ENCODE measurements around the gene CCDC197.

The CCDC197 gene

GRCh38 chr14:94027566-94028449 is 30.7 kb downstream of the CCDC197 start:
- DNase-seq = no peak

GRCh38 chr14:94028450-94028826 is 31.3 kb downstream of the CCDC197 start:
- peak; percentile 44 for DNase-seq

GRCh38 chr14:94029265-94029664 is 32.2 kb downstream of the CCDC197 start:
- DNase-seq = no peak

- no peak for DNase-seq
Observed at GRCh38 chr14:94029671-94030203, 32.6 kb downstream of the CCDC197 start.

- no peak for DNase-seq
Observed at GRCh38 chr14:94030571-94030970, 33.5 kb downstream of the CCDC197 start.

GRCh38 chr14:94031161-94031882 is 34.2 kb downstream of the CCDC197 start:
- no peak for DNase-seq

GRCh38 chr14:94031883-94032279 is 34.8 kb downstream of the CCDC197 start:
- DNase-seq = no peak

GRCh38 chr14:94034886-94035285 is 37.8 kb downstream of the CCDC197 start:
- no peak for DNase-seq

- peak; percentile 88 for DNase-seq
Observed at GRCh38 chr14:94036313-94037167, 39.4 kb downstream of the CCDC197 start.

- no peak for DNase-seq
Observed at GRCh38 chr14:94037954-94038353, 40.9 kb downstream of the CCDC197 start.

GRCh38 chr14:94038510-94038909 is 41.4 kb downstream of the CCDC197 start:
- DNase-seq = no peak

- no peak for DNase-seq
Observed at GRCh38 chr14:94038921-94039629, 42.0 kb downstream of the CCDC197 start.

- DNase-seq = no peak
Observed at GRCh38 chr14:94040247-94040646, 43.1 kb downstream of the CCDC197 start.

GRCh38 chr14:94040796-94041195 is 43.7 kb downstream of the CCDC197 start:
- no peak for DNase-seq

- DNase-seq = no peak
Observed at GRCh38 chr14:94041551-94042346, 44.6 kb downstream of the CCDC197 start.

- no peak for DNase-seq
Observed at GRCh38 chr14:94042433-94043091, 45.5 kb downstream of the CCDC197 start.

GRCh38 chr14:94043111-94043755 is 46.1 kb downstream of the CCDC197 start:
- DNase-seq = no peak

GRCh38 chr14:94043756-94044475 is 46.8 kb downstream of the CCDC197 start:
- no peak for DNase-seq

GRCh38 chr14:94044476-94045091 is 47.5 kb downstream of the CCDC197 start:
- DNase-seq = no peak

Measured in stimulated activated CD8-positive, alpha-beta memory T cell treated with anti-CD3 and anti-CD28 coated beads, Interleukin-4, amount 100 ng/mL, for 48 hours (primary cell).